GM12892 (cell line): ENCODE measurements around the gene FOXL2NB. TPM values are rescaled to one million over a fixed set of nuclear protein-coding genes. Genes with fewer than 3 reads are reported as not detected.

Source experiments
- DNase-seq: peaks from one replicate; pipeline ENCODE4 v3.0.0; 2011; ENCODE audit not compliant: insufficient read length
- FAIRE-seq: peaks from 2 replicates; lab custom pipeline; 2011; peaks lifted over from hg19 to GRCh38; lab: Jason Lieb, UNC
- POLR2A ChIP-seq: IDR thresholded peaks from 2 replicates; pipeline ENCODE4 v1.6.1; 2011; ENCODE audit warnings: low read depth, low read length, control low read depth
- POLR2AphosphoS5 ChIP-seq: IDR thresholded peaks from 2 replicates; pipeline ENCODE4 v1.6.1; 2011; ENCODE audit warnings: low read depth, low read length, control low read depth
- TAF1 ChIP-seq: IDR thresholded peaks from 2 replicates; pipeline ENCODE4 v1.6.1; 2011; ENCODE audit warnings: low read depth, mild to moderate bottlenecking, control low read depth, low read length, borderline replicate concordance
- polyA plus RNA-seq: library from polyadenylated mRNA; unstranded; fragments of >200 nt; gene quantifications from one replicate; pipeline ENCODE4 v1.2.1, GENCODE V29; 2012; ENCODE audit warnings: missing spikeins, inconsistent platforms; ENCODE audit not compliant: missing spikeins

Gene FOXL2NB
- not detected for polyA plus RNA-seq

GRCh38 chr3:138946663-138947494, at the start of gene FOXL2NB, which contains the start of gene FOXL2:
Gene FOXL2NB (plus strand): TSS chr3:138947217. CDS start chr3:138947365, 148 bp downstream.
Gene FOXL2 (minus strand): TSS chr3:138947137. CDS start chr3:138946722, 415 bp downstream.
- DNase-seq (no peak), FAIRE-seq (no peak)
- TF ChIP-seq POLR2A (no peak), TAF1 (no peak), POLR2AphosphoS5 (no peak)

DNA sequence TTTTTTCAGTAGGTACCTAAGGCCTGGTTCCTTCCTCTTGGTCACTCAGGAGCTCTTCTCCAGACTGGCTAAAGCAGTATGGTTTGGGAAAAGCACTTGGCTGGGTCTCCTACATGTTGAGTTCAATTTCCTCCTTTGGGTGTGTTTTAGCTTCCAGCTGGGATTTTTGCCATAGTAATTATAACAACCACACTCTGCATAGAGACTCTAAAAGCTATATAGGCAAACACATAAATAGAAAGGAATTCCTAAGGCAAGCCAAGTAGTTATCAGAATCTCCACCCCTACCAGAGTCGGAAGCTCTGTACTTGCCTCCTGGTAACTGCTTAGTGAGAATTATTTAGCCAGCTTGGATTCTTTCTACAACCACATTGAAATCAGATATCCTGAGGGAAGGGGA, 48.7 kb upstream of the FOXL2NB start:
- no peak for FAIRE-seq

GRCh38 chr3:138898708-138899107, 48.3 kb upstream of the FOXL2NB start:
- FAIRE-seq (no peak), DNase-seq (no peak)

More for the DNA sequence above, 48.7 kb upstream of the FOXL2NB start:
- TF ChIP-seq POLR2A (no peak), POLR2AphosphoS5 (no peak), TAF1 (no peak)
- DNase-seq: no peak

GRCh38 chr3:138899351-138899991, 47.5 kb upstream of the FOXL2NB start:
- no peak for FAIRE-seq
- TF ChIP-seq POLR2AphosphoS5: no peak
- TF ChIP-seq POLR2A: no peak
- no peak for TF ChIP-seq TAF1
- no peak for DNase-seq

More at GRCh38 chr3:138898708-138899107, 48.3 kb upstream of the FOXL2NB start:
- TF ChIP-seq TAF1: no peak

GRCh38 chr3:138901567-138901966, 45.5 kb upstream of the FOXL2NB start:
- DNase-seq (no peak), FAIRE-seq (no peak)
- no peak for TF ChIP-seq POLR2AphosphoS5
- no peak for TF ChIP-seq POLR2A
- TF ChIP-seq TAF1: no peak

GRCh38 chr3:138902171-138902570, 44.8 kb upstream of the FOXL2NB start:
- FAIRE-seq (no peak), DNase-seq (no peak)
- TF ChIP-seq TAF1: no peak
- TF ChIP-seq POLR2A: no peak
- no peak for TF ChIP-seq POLR2AphosphoS5

DNA sequence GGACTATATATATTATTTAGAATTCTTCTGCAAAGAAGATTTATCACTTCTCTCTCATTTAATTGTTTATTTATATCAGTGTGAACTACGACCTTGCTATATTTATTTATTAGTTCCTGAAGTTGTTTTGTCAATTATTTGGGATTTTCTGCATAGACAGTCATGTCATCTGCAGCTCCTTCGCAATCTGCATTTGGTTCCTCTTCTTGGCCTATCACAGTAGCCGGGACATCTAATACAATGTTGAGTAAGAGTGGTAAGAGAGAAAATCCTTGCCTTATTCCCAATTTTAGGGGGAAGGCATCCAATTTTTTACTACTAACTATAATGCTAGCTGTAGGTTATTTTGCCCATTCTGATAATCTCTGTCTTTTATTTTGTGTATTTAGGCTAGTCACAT, 39.5 kb upstream of the FOXL2NB start:
- no peak for FAIRE-seq
- TF ChIP-seq TAF1 (no peak), POLR2AphosphoS5 (no peak), POLR2A (no peak)
- DNase-seq: no peak

GRCh38 chr3:138908846-138909245, 38.2 kb upstream of the FOXL2NB start:
- no peak for TF ChIP-seq TAF1
- no peak for TF ChIP-seq POLR2A
- no peak for TF ChIP-seq POLR2AphosphoS5
- DNase-seq (no peak), FAIRE-seq (no peak)

DNA sequence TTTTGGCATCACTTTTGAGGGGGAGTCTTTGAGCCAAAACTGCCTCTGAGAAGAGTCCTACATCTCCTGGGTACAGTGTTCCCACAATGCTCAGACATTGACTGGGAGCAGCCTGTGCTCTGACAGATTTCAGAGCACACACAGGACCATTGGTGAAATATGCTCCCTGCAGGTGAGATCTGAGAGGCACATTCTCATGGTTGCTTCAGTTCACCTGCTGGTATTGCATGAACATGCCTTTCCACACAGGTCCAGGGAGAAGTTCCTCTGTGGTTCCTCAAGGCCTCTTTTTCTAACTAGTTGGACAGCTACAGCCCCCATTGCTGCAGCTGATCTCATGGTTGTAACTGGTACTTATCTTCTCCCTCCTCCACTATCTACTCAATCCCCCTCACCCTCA, 37.1 kb upstream of the FOXL2NB start:
- FAIRE-seq (no peak), DNase-seq (no peak)
- no peak for TF ChIP-seq POLR2A

GRCh38 chr3:138911621-138912020, 35.4 kb upstream of the FOXL2NB start:
- TF ChIP-seq POLR2AphosphoS5: no peak
- TF ChIP-seq POLR2A: no peak
- no peak for TF ChIP-seq TAF1
- DNase-seq (no peak), FAIRE-seq (no peak)

- DNase-seq (no peak), FAIRE-seq (no peak)
These were observed 34.8 kb upstream of the FOXL2NB start for GRCh38 chr3:138912237-138912636.

DNA sequence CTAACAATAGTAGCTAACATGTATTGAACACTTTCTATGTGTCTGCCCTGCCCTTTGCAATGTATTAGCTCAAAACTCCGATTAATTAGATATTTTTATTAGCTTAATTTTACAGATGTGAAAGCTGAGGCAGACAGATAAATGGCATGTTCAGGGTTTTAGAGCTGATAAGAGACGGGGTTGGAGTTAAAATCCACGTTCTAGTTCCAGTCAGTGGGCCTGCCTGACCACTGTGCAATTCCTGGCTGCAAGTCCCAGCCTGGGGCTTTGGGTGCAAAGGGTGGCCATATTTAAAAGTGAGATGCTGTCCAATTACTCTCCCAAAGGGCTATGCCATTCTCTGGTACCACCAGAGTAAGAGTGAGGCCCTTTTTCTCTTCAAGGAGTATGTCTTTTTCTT, 33.3 kb upstream of the FOXL2NB start:
- FAIRE-seq: no peak
- TF ChIP-seq POLR2AphosphoS5: no peak
- TF ChIP-seq POLR2A: no peak
- TF ChIP-seq TAF1: no peak
- no peak for DNase-seq

More at GRCh38 chr3:138912237-138912636, 34.8 kb upstream of the FOXL2NB start:
- no peak for TF ChIP-seq POLR2AphosphoS5
- no peak for TF ChIP-seq TAF1
- TF ChIP-seq POLR2A: no peak
